Measurements from ENCODE around the gene HERC6.
"Not testable (repeated sequence)": the region's sequence is repeated elsewhere in the genome, so short reads cannot be mapped to it uniquely, and the experiment has no call there.

HERC6 gene

GRCh38 chr4:88378691-88379559 is at the start of gene HERC6:
Gene HERC6 (plus strand): TSS chr4:88378852. CDS start chr4:88378922, 70 bp downstream.
- no peak for DNase-seq (ENCODE audit: low read depth)

- DNase-seq (ENCODE audit: low read depth), result no peak
These were observed 44.8 kb upstream of the HERC6 start for GRCh38 chr4:88333741-88334405.

- DNase-seq (ENCODE audit: low read depth), result no peak
These were observed 43.5 kb upstream of the HERC6 start for GRCh38 chr4:88335092-88335665.

DNA sequence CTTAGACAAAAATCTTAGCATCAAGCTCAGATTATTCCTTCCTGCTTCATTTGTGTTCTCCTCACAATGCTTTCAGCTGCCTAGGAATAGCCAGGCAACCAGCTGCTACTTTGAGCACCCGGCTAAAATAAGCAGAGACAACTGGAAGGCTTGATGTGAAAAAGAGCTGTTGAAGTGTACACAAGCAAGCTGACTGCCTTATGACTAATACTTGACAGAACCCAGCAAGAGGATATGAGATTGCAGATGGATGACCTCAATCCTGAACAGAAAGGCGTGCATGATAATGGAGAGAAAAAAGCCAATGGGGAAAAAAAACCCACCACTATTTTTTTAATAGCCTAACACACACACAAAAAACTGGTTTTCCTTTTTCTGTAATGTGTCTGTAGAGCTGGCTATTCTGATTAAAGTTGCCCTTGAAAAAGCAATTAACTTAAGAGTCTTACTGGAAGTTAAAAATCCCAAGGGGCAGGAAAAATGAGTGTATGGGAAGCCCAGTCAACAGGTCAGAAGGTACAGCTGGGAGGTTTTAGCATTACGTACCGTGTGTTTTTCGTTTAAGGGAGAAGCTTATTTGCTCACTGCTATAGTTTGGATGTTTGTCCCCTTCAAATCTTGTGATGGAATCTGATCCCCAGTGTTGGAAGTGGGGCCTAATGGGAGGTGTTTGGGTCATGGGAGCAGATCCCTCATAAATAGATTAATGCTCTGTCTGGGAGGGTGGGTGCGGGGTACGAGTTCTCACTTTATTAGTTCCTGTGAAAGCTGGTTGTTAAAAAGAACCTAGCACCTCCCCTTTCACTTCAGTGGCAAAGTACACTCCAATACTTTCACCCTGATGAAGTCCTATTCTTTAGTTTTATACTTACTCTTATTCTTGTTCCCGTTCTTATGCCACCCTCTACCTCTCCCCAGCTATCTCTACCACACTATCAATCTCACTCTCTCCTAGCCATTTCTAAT is 37.1 kb upstream of the HERC6 start:
- peak; percentile 70 for DNase-seq (ENCODE audit: low read depth)

- DNase-seq (ENCODE audit: low read depth), result not testable (repeated sequence)
These were observed 31.8 kb upstream of the HERC6 start for GRCh38 chr4:88346902-88347301.

- DNase-seq (ENCODE audit: low read depth), result not testable (repeated sequence)
These were observed 29.9 kb upstream of the HERC6 start for GRCh38 chr4:88348761-88349160.

- DNase-seq (ENCODE audit: low read depth), result no peak
These were observed 27.9 kb upstream of the HERC6 start for GRCh38 chr4:88350786-88351185.

DNA sequence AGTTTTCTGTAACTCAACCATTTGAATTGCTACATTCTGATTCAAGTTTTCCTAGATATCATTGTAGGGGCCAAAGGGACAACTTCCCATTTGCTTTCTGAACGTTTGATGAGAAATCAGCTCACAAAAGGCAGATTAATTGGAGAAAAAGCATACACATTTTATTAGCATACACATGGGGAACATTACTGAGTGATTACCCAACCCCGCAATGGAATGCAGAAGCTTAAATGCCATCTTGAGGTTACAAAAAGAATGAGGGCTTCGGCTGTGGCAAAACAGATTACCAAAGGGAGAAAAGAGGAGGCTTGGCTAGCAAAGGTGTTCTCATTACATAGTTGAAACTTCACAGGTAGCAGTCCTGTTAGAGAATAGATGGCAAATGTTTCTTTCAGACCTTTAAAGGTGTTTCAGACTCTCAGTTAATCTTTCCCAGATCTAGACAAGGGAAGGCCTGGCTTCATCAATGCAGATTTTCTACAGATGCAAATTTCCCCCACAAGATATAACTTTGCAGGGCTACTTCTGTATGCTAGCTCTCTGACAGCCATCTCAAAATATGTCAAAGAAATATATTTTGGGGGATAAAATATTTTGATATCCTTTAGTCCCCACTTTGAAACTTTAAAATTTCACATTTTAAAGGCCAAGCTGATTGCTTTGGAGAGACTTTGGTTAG is 26.5 kb upstream of the HERC6 start:
- peak; percentile 54 for DNase-seq (ENCODE audit: low read depth)

DNA sequence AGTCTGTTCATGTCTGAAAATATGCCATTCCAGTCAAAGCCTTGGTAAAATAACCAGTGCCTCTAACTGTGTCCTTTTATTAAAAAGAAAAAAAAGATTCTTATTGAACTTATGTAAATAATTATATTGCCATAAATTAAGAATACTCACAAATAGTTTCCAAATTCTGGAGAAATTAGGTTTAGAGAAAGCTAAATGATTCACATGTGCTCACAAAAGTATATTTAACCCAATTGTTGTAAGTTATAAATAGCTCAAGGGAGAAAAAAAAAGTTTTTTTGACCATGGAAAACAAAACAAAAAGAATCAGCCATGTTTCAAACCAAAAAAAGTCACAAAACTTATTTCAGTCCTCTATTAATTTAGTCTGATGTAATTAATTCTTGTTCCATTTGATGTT is 25.3 kb upstream of the HERC6 start:
- DNase-seq (ENCODE audit: low read depth), result no peak

DNA sequence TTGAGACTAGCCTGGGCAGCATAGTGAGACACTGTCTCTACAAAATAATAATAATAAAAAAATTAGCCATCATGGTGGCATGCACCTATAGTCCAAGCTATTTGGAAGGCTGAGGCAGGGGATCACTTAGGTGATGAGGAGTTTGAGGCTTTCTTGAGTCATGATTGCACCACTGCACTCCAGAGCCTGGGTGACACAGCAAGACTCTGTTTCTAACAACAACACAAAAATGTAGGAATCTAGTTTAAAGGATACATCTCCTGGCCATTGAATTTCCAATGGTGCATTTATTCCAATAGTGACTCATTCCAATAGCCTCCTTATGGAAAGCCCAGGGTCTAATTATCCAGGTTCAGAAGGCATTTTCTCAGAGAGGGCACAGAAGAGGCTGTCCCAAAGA is 21.9 kb upstream of the HERC6 start:
- no peak for DNase-seq (ENCODE audit: low read depth)

GRCh38 chr4:88357262-88357661 is 21.4 kb upstream of the HERC6 start:
- no peak for DNase-seq (ENCODE audit: low read depth)

GRCh38 chr4:88359558-88359957 is 19.1 kb upstream of the HERC6 start:
- DNase-seq (ENCODE audit: low read depth), result no peak

- no peak for DNase-seq (ENCODE audit: low read depth)
These were observed 18.4 kb upstream of the HERC6 start for GRCh38 chr4:88360256-88360655.

GRCh38 chr4:88360791-88361190 is 17.9 kb upstream of the HERC6 start:
- DNase-seq (ENCODE audit: low read depth), result no peak

GRCh38 chr4:88361217-88361773 is 17.4 kb upstream of the HERC6 start:
- not testable (repeated sequence) for DNase-seq (ENCODE audit: low read depth)

- DNase-seq (ENCODE audit: low read depth), result no peak
These were observed 12.2 kb upstream of the HERC6 start for GRCh38 chr4:88366460-88366859.

- DNase-seq (ENCODE audit: low read depth), result no peak
These were observed 10.8 kb upstream of the HERC6 start for GRCh38 chr4:88367826-88368225.

- not testable (repeated sequence) for DNase-seq (ENCODE audit: low read depth)
These were observed 9.4 kb upstream of the HERC6 start for GRCh38 chr4:88369180-88369812.

- DNase-seq (ENCODE audit: low read depth), result no peak
These were observed 2.5 kb downstream of the HERC6 start for GRCh38 chr4:88381123-88381522.

GRCh38 chr4:88382621-88383020 is 4.0 kb downstream of the HERC6 start:
- no peak for DNase-seq (ENCODE audit: low read depth)
